ENCODE results near the gene DNALI1. TPM values are rescaled to one million over a fixed set of nuclear protein-coding genes. Genes with fewer than 3 reads are reported as not detected.

The DNALI1 gene
- total RNA-seq, 1 experiment from 2014 or later = not detected

- no peak for DNase-seq (ENCODE audit: extremely low read depth, low read depth)
Observed at GRCh38 chr1:37599940-37600339, 43.2 kb downstream of the DNALI1 start.

DNA sequence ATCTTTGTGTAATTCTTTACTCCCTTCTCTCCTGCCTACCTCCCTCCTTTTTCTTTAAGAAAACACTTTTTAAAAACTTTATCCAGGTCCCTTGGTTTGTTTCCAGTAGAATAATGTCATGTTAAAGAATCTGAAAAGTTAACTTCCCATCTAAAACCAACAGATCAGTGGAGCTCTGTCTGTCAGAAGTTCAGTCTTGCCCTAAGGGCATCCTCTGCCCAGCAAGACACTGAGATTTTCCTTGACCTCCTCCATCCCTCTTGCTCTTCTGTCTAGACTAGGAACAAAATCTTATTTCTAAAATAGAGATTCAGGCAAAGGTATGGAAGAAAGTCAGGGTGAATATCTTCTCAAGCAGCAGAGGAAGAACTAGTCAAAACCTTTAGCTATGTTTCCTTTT lies 44.7 kb downstream of the DNALI1 start:
- no peak for DNase-seq (ENCODE audit: extremely low read depth, low read depth)

DNA sequence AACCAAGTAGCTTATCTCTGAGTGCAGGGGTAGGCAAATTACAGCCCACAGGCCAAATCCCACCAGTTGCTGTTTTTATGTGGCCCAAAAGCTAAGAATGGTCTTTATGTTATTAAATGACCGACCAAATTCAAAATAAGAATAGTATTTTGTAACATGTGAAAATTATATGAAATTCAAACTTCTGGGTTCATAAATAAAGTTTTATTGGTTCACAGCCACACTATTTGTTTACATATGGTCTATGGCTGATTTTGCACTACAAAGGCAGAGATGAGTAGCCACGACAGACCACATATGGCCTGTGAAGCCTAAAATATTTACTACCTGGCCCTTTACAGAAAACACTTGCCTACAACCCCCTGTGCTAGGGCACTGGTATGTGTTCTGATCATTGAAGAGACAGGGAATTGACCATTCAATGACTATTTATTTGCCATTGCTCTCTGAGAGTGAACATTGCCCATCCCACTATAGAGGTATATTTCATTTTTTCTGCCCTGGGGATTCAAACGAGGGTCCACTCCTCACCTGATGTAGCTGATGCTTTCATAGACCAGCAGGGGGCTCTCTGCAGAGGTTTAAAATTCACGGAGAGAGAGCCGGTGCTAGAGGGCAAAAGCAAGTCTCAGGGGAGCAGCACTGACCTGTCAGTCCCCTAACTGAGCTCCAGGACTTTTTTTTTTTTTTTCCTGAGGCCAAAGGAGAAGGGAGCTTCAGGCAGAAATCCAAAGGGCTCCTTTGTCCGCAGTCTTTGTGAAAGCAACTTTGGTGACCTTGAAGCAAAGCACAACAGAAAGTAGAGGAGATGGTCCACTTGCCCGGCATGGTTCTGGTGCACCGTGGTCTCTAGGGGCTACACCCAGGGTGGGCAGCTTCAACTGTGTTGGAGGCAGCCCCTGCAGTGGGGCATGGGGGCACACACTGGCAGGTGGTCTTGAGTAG lies 46.3 kb downstream of the DNALI1 start:
- peak; percentile 44 for DNase-seq (ENCODE audit: extremely low read depth, low read depth)

- DNase-seq (ENCODE audit: extremely low read depth, low read depth) = no peak
Observed at GRCh38 chr1:37605061-37605650, 48.4 kb downstream of the DNALI1 start.

DNA sequence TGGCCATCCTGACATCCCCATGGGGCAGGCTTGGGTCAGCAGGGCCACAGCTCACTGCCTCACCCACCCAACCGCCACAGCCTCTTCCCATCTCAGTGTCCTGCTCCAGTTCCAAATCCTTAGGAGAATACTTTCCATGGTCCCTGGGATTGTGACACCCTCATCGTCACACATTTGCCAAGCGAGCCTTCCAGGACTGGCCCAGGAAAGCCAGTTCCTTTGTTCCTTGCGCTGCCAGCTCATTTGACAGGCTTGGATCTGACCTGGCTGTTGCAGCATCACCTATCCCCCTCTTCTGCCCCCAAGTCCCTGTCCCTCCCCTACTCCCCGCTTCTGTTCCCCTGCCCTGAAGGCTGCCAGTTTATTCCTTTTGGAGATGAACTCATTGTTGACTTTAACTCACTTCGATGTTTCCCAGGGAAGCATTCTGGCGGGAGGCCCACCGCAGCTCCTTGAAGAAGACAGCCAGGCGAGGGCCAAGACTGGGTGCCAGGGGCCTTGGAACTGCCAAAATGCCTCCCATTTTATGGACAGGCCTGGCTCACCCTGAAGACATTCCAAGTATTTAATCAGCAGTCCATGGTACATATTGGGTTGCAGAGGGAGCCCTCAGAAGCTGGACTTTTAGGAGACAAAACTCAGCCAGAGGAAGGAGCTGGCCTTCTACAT lies 49.2 kb downstream of the DNALI1 start:
- DNase-seq (ENCODE audit: extremely low read depth, low read depth) = no peak

DNA sequence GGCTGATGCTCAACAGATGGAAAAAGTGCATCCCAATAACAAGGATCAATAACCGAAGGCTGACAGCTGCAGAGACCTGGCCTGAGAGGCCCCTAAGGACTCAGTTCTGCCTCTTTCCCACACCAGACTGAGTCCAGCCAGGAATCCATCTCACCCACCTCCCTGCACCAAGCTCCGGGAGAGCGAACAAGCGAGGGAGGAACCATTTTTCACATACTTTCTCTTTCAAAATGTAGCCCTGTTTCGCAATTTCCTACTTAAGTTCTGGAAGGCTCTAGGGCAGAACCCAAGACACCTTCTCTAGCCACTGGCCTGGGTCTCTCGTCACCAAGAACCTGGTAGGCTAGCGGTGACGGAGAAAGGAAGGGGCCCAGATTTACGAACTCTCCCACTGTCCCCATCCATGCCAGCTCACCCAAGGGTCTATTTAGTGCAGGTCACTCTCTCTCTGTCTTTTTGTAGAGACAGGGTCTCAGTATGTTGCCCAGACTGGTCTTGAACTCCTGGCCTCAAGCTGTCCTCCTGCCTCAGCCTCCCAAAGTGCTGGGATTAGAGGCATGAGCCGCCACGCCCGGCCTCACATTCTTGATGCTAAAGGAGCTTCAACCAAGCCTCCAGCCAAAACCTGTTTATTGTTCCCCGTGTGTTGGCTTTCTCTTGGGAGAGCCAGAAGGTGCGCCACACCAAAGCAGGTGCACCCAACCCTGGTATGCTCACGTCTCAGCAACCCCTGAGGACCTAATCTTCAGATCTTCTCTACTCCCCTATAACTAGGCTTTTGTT lies 49.9 kb downstream of the DNALI1 start:
- DNase-seq (ENCODE audit: extremely low read depth, low read depth) = no peak

DNA sequence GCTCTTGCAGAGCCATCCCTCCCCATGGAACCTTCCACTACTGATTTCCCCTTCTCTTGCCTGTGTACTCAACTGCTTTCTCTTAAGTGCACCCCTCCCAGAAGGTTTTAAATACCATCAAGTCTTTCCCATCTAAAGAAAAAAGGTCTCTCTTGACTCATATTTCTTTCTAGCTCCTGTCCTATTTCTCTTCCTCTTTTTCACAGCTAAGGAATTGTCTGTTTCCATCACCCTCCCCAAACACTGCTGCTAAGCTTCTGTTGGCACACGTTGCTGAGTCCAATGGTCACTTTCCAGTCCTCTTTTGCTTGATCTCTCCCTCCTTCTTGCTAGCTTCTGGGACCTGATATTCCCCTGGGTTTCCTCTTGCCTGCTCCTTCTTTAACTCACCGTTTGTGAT lies 52.3 kb downstream of the DNALI1 start:
- DNase-seq (ENCODE audit: extremely low read depth, low read depth) = no peak

DNA sequence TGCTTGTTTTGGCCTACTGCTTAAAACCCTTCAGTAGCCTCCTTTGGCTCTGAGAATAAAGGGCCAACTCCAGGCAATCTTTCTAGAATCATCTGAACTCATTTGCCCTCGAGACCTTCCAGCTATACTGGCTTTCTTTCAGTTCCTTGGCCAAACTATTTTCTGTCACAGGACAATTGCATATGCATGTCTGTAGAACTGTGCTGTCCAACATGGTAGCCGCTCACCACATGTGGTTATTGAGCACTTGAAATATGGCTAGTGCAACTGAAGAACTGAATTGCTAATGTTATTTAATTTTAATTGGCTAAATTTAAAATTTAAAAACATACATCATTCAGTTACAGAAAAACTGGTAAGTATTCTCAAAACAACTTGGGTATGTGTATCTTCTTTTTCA lies 53.3 kb downstream of the DNALI1 start:
- no peak for DNase-seq (ENCODE audit: extremely low read depth, low read depth)

GRCh38 chr1:37612186-37612585 lies 55.4 kb downstream of the DNALI1 start:
- DNase-seq (ENCODE audit: extremely low read depth, low read depth) = no peak

DNA sequence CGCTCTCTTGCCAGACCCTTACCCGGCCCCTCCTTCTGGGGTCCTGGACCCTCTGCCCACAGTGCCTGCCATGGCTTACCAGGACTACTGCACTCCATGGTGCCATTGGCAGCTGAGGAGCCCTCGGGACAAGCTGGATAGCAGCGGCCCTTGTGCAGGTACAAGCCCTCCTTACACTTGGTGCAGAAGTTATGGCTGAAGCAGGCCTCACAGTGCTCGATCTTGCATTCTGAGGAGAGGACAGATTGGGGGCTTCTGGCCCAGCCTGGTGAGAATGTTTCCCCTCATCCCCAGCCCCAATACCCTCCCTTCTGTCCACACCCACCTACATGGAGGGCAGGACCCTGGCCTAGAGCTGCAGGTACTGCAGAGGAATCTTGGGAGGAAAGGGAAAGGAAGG lies 57.4 kb downstream of the DNALI1 start:
- DNase-seq (ENCODE audit: extremely low read depth, low read depth) = no peak

DNA sequence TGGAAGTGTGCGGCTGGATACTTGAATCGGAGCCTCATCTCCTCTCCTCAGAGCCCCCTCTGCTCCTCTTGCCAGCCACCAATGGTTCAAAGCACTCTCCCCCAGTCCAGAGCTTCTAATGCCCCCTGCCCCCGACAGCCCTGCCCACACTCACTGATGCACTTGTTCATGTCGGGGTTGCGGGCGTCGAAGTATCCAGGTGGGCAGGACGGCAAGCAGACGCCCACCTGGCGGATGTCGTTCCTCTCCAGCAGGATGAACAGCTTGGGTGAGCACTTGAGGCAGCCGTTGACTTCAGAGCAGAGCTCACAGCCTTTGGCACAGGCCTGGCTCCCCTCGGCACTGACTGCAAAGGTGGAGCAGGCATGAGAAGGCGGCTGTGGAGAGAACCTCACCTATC lies 59.6 kb downstream of the DNALI1 start:
- no peak for DNase-seq (ENCODE audit: extremely low read depth, low read depth)

Small RNAs within 50 kb of the gene (small RNA-seq; reads per million reads assigned to genes)
- 0 reads per million in 2 experiments for gene AL034379.1

Other genes starting within 250 kb of the DNALI1 start
- 12.3 and 12.9 TPM in 2 replicates for gene ZC3H12A, start 82.4 kb upstream of the DNALI1 start, total RNA-seq (2014; rRNA removed; shearing (Covaris generic))
- 82.0 and 95.0 TPM in 2 replicates for gene MEAF6, start 42.2 kb upstream of the DNALI1 start, total RNA-seq (2014; rRNA removed; shearing (Covaris generic))
- 8.6 and 9.1 TPM in 2 replicates for gene SNIP1, start 2.6 kb upstream of the DNALI1 start, total RNA-seq (2014; rRNA removed; shearing (Covaris generic))
- gene GNL2, start 39.0 kb downstream of the DNALI1 start, total RNA-seq (2014; rRNA removed; shearing (Covaris generic)) = 34.8 and 50.8 TPM in 2 replicates
- gene RSPO1, start 78.0 kb downstream of the DNALI1 start, total RNA-seq (2014; rRNA removed; shearing (Covaris generic)) = not detected in 2 replicates
- 19.5 and 23.9 TPM in 2 replicates for gene CDCA8, start 135.6 kb downstream of the DNALI1 start, total RNA-seq (2014; rRNA removed; shearing (Covaris generic))
- 0.05 and 0.43 TPM in 2 replicates for gene EPHA10, start 208.2 kb downstream of the DNALI1 start, total RNA-seq (2014; rRNA removed; shearing (Covaris generic))
- gene MANEAL, start 236.9 kb downstream of the DNALI1 start, total RNA-seq (2014; rRNA removed; shearing (Covaris generic)) = 3.4 and 3.7 TPM in 2 replicates

Data from NCI-H460 (cell line).